Measurements from ENCODE around the gene BORCS5. TPM values are rescaled to one million over a fixed set of nuclear protein-coding genes. Genes with fewer than 3 reads are reported as not detected.

BORCS5 gene
- total and polyA plus RNA-seq, 2 experiments from 2014 or later, result 7.7 to 14.1 TPM

- Histone ChIP-seq H3K36me3 (ENCODE audit: low read depth) (peaks cover 6% of the 10 kb centered on the region; the same call in 1 of the 2 replicates), H3K27me3 (replicated peaks; ENCODE audit: insufficient read depth) (no peaks in the 10 kb centered on the region), H3K27ac (no peak overlapping the region), H3K4me1 (ENCODE audit: insufficient read depth) (no peaks in the 10 kb centered on the region), H4K20me1 (ENCODE audit: insufficient read depth) (no peaks in the 10 kb centered on the region), H3K4me3 (no peak overlapping the region), H3K9me2 (ENCODE audit: insufficient read depth) (no peaks in the 10 kb centered on the region), H3K9ac (no peak overlapping the region), H3K9me3 (ENCODE audit: low read depth) (no peaks in the 10 kb centered on the region), H3F3A (ENCODE audit: insufficient read depth) (no peaks in the 10 kb centered on the region), H3K79me2 (ENCODE audit: insufficient read depth) (no peaks in the 10 kb centered on the region), H3K4me2 (ENCODE audit: unreplicated experiment) (no peak overlapping the region), H2AFZ (no peak overlapping the region)
- TF ChIP-seq EZH2 (IDR thresholded peaks at IDR 0.05; ENCODE audit: insufficient read depth, poor library complexity, severe bottlenecking) (no peak), EZH2phosphoT487 (IDR thresholded peaks at IDR 0.05; ENCODE audit: insufficient read depth, low read depth) (no peak)
- in situ Hi-C loops (cut with MboI), result no loop called here
- 96 to 100% methylated on average over 5 of the region's 5 CpGs for WGBS, 2 experiments (ENCODE audit: low coverage in 1 of 2, low lambda C conversion rate in 2 of 2, missing lambda C conversion rate in 2 of 2)
- no peak for DNase-seq
Observed at GRCh38 chr12:12480074-12480473, 123.2 kb downstream of the BORCS5 start.

GRCh38 chr12:12481631-12482030, 124.8 kb downstream of the BORCS5 start:
- in situ Hi-C loops (cut with MboI), result no loop called here
- no peak overlapping the region for H3K4me2 ChIP-seq (ENCODE audit: unreplicated experiment)
- no peak overlapping the region for H3K4me3 ChIP-seq
- no peaks in the 10 kb centered on the region for H3F3A ChIP-seq (ENCODE audit: insufficient read depth)
- no peak for DNase-seq
- no peaks in the 10 kb centered on the region for H3K9me3 ChIP-seq (ENCODE audit: low read depth)
- no peak overlapping the region for H3K27ac ChIP-seq
- no peaks in the 10 kb centered on the region for H4K20me1 ChIP-seq (ENCODE audit: insufficient read depth)
- no peaks in the 10 kb centered on the region for H3K9me2 ChIP-seq (ENCODE audit: insufficient read depth)
- H3K4me1 ChIP-seq (ENCODE audit: insufficient read depth), result no peaks in the 10 kb centered on the region
- H3K9ac ChIP-seq, result no peak overlapping the region
- TF ChIP-seq EZH2 (IDR thresholded peaks at IDR 0.05; ENCODE audit: insufficient read depth, poor library complexity, severe bottlenecking) (no peak), EZH2phosphoT487 (IDR thresholded peaks at IDR 0.05; ENCODE audit: insufficient read depth, low read depth) (no peak)
- no peaks in the 10 kb centered on the region for H3K27me3 ChIP-seq (replicated peaks; ENCODE audit: insufficient read depth)
- H3K79me2 ChIP-seq (ENCODE audit: insufficient read depth), result no peaks in the 10 kb centered on the region
- H3K36me3 ChIP-seq (ENCODE audit: low read depth), result peaks cover 5% of the 10 kb centered on the region; the same call in 1 of the 2 replicates
- H2AFZ ChIP-seq, result no peak overlapping the region
- 39 to 46% methylated on average over 2 of the region's 2 CpGs for WGBS, 2 experiments (ENCODE audit: low coverage in 1 of 2, low lambda C conversion rate in 2 of 2, missing lambda C conversion rate in 2 of 2)

GRCh38 chr12:12482150-12482761, 125.4 kb downstream of the BORCS5 start:
- Histone ChIP-seq H3K9me2 (ENCODE audit: insufficient read depth) (no peaks in the 10 kb centered on the region), H4K20me1 (ENCODE audit: insufficient read depth) (no peaks in the 10 kb centered on the region), H3K4me3 (no peak overlapping the region), H3K9ac (no peak overlapping the region), H3K9me3 (ENCODE audit: low read depth) (no peaks in the 10 kb centered on the region), H3K27me3 (replicated peaks; ENCODE audit: insufficient read depth) (no peaks in the 10 kb centered on the region), H3K4me1 (ENCODE audit: insufficient read depth) (no peaks in the 10 kb centered on the region), H3K27ac (no peak overlapping the region), H3K79me2 (ENCODE audit: insufficient read depth) (no peaks in the 10 kb centered on the region), H2AFZ (no peak overlapping the region), H3K4me2 (ENCODE audit: unreplicated experiment) (no peak overlapping the region), H3K36me3 (ENCODE audit: low read depth) (no peaks in the 10 kb centered on the region), H3F3A (ENCODE audit: insufficient read depth) (no peaks in the 10 kb centered on the region)
- DNase-seq, result no peak
- in situ Hi-C loops (cut with MboI), result no loop called here
- WGBS, 2 experiments (ENCODE audit: low coverage in 1 of 2, low lambda C conversion rate in 2 of 2, missing lambda C conversion rate in 2 of 2), result 89 to 91% methylated on average over 6 of the region's 6 CpGs
- TF ChIP-seq EZH2 (IDR thresholded peaks at IDR 0.05; ENCODE audit: insufficient read depth, poor library complexity, severe bottlenecking) (no peak), EZH2phosphoT487 (IDR thresholded peaks at IDR 0.05; ENCODE audit: insufficient read depth, low read depth) (no peak)

- TF ChIP-seq EZH2phosphoT487 (IDR thresholded peaks at IDR 0.05; ENCODE audit: insufficient read depth, low read depth) (no peak), EZH2 (IDR thresholded peaks at IDR 0.05; ENCODE audit: insufficient read depth, poor library complexity, severe bottlenecking) (no peak)
- 96 to 99% methylated on average over 6 of the region's 6 CpGs for WGBS, 2 experiments (ENCODE audit: low coverage in 1 of 2, low lambda C conversion rate in 2 of 2, missing lambda C conversion rate in 2 of 2)
Observed at GRCh38 chr12:12482959-12483358, 126.1 kb downstream of the BORCS5 start.

More at GRCh38 chr12:12482959-12483358, 126.1 kb downstream of the BORCS5 start:
- no peak overlapping the region for H3K4me2 ChIP-seq (ENCODE audit: unreplicated experiment)
- H2AFZ ChIP-seq, result no peak overlapping the region
- no peaks in the 10 kb centered on the region for H3F3A ChIP-seq (ENCODE audit: insufficient read depth)
- in situ Hi-C loops (cut with MboI), result no loop called here
- no peaks in the 10 kb centered on the region for H4K20me1 ChIP-seq (ENCODE audit: insufficient read depth)
- no peaks in the 10 kb centered on the region for H3K9me2 ChIP-seq (ENCODE audit: insufficient read depth)
- no peaks in the 10 kb centered on the region for H3K36me3 ChIP-seq (ENCODE audit: low read depth)
- no peak overlapping the region for H3K27ac ChIP-seq
- no peaks in the 10 kb centered on the region for H3K79me2 ChIP-seq (ENCODE audit: insufficient read depth)
- H3K9me3 ChIP-seq (ENCODE audit: low read depth), result no peaks in the 10 kb centered on the region
- H3K9ac ChIP-seq, result no peak overlapping the region
- H3K4me1 ChIP-seq (ENCODE audit: insufficient read depth), result no peaks in the 10 kb centered on the region
- no peak overlapping the region for H3K4me3 ChIP-seq
- H3K27me3 ChIP-seq (replicated peaks; ENCODE audit: insufficient read depth), result no peaks in the 10 kb centered on the region
- no peak for DNase-seq

All from GM23248 (cell line).